Measurements from ENCODE around the gene EML6. TPM values are rescaled to one million over a fixed set of nuclear protein-coding genes. Genes with fewer than 3 reads are reported as not detected.

Gene EML6
- polyA plus RNA-seq, 1 donor (not counting 4 experiments of a cell fraction or from before 2014, with no cell fraction given): 0.96 TPM

DNA sequence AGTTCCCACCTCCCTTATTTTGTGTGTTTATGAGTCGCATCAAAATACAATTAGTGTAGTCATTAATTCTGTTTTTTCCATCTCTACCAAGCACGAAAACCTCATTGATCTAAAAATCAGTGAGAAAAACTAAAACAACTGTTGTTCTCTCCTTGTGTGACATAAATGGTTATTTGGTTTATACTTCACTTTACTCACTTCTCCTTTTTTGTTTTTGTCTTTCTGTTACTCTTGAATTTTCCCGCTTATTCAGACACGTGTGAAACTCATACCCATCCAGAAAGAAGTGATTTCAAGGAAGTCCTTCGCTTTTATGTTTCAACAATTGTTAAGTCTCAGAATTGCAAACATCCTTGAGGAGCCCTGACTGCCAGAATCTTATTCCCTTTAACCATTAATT, 121.6 kb downstream of the EML6 start:
- no peak overlapping the region for H2AFZ ChIP-seq (ENCODE audit: control insufficient read depth, low read length)
- H3K4me1 ChIP-seq (ENCODE audit: control insufficient read depth, extremely low read depth, insufficient read depth, low read length): peaks cover 13% of the 10 kb centered on the region
- H3K27me3 ChIP-seq (ENCODE audit: control insufficient read depth, extremely low read depth, insufficient read depth, low read length): no peaks in the 10 kb centered on the region
- FAIRE-seq: no peak
- H4K20me1 ChIP-seq (ENCODE audit: control insufficient read depth, extremely low read depth, insufficient read depth, low read length): no peaks in the 10 kb centered on the region
- DNase-seq (ENCODE audit: low read depth, low spot score): no peak
- H3K36me3 ChIP-seq (ENCODE audit: control insufficient read depth in 2 of 2, extremely low read depth in 1 of 2, insufficient read depth in 2 of 2, low read length in 2 of 2): no peaks in the 10 kb centered on the region
- no peak overlapping the region for H3K4me3 ChIP-seq (ENCODE audit: control insufficient read depth in 2 of 3, extremely low read depth in 1 of 3, insufficient read depth in 2 of 3, low read depth in 1 of 3, low read length in 3 of 3)
- dilution Hi-C loops (cut with MboI; ENCODE audit: extremely low pct_ligation_motif_present, low sequenced_read_pairs): no loop called here
- no peaks in the 10 kb centered on the region for H3K79me2 ChIP-seq (ENCODE audit: control insufficient read depth, insufficient read depth, low read length)
- TF ChIP-seq CTCF (optimal IDR thresholded peaks at IDR 0.05 in 1 of 3, IDR thresholded peaks at IDR 0.05 in 1 of 3, conservative IDR thresholded peaks at IDR 0.05 in 1 of 3; ENCODE audit: extremely low read depth in 1 of 3, insufficient read depth in 2 of 3, low read length in 3 of 3) (no peak), EZH2 (IDR thresholded peaks at IDR 0.05; ENCODE audit: low read length) (no peak)
- H3K9ac ChIP-seq (ENCODE audit: control insufficient read depth, extremely low read depth, insufficient read depth, low read length): no peak overlapping the region
- H3K9me1 ChIP-seq (ENCODE audit: control insufficient read depth, extremely low read depth, insufficient read depth, low read length): no peaks in the 10 kb centered on the region
- H3K27ac ChIP-seq (ENCODE audit: control insufficient read depth, insufficient read depth, low read length): no peak overlapping the region
- H3K9me3 ChIP-seq (ENCODE audit: control insufficient read depth, low read depth, low read length): no peaks in the 10 kb centered on the region
- no peak overlapping the region for H3K4me2 ChIP-seq (ENCODE audit: control insufficient read depth, extremely low read depth, insufficient read depth, low read depth, low read length)

GRCh38 chr2:54845514-54845913, 122.1 kb downstream of the EML6 start:
- Histone ChIP-seq H3K36me3 (ENCODE audit: control insufficient read depth in 2 of 2, extremely low read depth in 1 of 2, insufficient read depth in 2 of 2, low read length in 2 of 2) (no peaks in the 10 kb centered on the region), H3K4me3 (ENCODE audit: control insufficient read depth in 2 of 3, extremely low read depth in 1 of 3, insufficient read depth in 2 of 3, low read depth in 1 of 3, low read length in 3 of 3) (no peak overlapping the region), H2AFZ (ENCODE audit: control insufficient read depth, low read length) (no peak overlapping the region), H4K20me1 (ENCODE audit: control insufficient read depth, extremely low read depth, insufficient read depth, low read length) (no peaks in the 10 kb centered on the region), H3K27me3 (ENCODE audit: control insufficient read depth, extremely low read depth, insufficient read depth, low read length) (no peaks in the 10 kb centered on the region), H3K27ac (ENCODE audit: control insufficient read depth, insufficient read depth, low read length) (no peak overlapping the region), H3K9ac (ENCODE audit: control insufficient read depth, extremely low read depth, insufficient read depth, low read length) (no peak overlapping the region), H3K4me2 (ENCODE audit: control insufficient read depth, extremely low read depth, insufficient read depth, low read depth, low read length) (no peak overlapping the region), H3K4me1 (ENCODE audit: control insufficient read depth, extremely low read depth, insufficient read depth, low read length) (peaks cover 18% of the 10 kb centered on the region), H3K9me3 (ENCODE audit: control insufficient read depth, low read depth, low read length) (no peaks in the 10 kb centered on the region), H3K79me2 (ENCODE audit: control insufficient read depth, insufficient read depth, low read length) (no peaks in the 10 kb centered on the region), H3K9me1 (ENCODE audit: control insufficient read depth, extremely low read depth, insufficient read depth, low read length) (no peaks in the 10 kb centered on the region)
- TF ChIP-seq CTCF (optimal IDR thresholded peaks at IDR 0.05 in 1 of 3, IDR thresholded peaks at IDR 0.05 in 1 of 3, conservative IDR thresholded peaks at IDR 0.05 in 1 of 3; ENCODE audit: extremely low read depth in 1 of 3, insufficient read depth in 2 of 3, low read length in 3 of 3) (no peak), EZH2 (IDR thresholded peaks at IDR 0.05; ENCODE audit: low read length) (no peak)
- DNase-seq (ENCODE audit: low read depth, low spot score): no peak
- dilution Hi-C loops (cut with MboI; ENCODE audit: extremely low pct_ligation_motif_present, low sequenced_read_pairs): no loop called here
- no peak for FAIRE-seq

Data from keratinocyte (primary cell).